KMS-11 (cell line): ENCODE measurements around the gene PCED1B.

Experiments
- H2AFZ ChIP-seq: fragments of 200-600 bp; sonication (generic); 2 replicates; pipeline ENCODE4 v1.6.1; 2016; ENCODE audit warnings: antibody characterized with exemption, mixed run types, low read depth
- H3K27ac ChIP-seq: fragments of 200-600 bp; sonication (generic); 2 replicates; pipeline ENCODE4 v1.6.1; 2016; ENCODE audit warnings: mild to moderate bottlenecking, mixed run types
- H3K27me3 ChIP-seq: fragments of 200-600 bp; sonication (generic); 2 replicates; pipeline ENCODE4 v1.6.1; 2017; ENCODE audit warnings: mild to moderate bottlenecking, low read depth, mixed run types, moderate library complexity; ENCODE audit not compliant: insufficient read depth
- H3K36me3 ChIP-seq: fragments of 200-600 bp; sonication (generic); 2 replicates; pipeline ENCODE4 v1.6.1; 2017; ENCODE audit warnings: mild to moderate bottlenecking, mixed run types; ENCODE audit not compliant: insufficient read depth
- H3K4me1 ChIP-seq: fragments of 200-600 bp; sonication (generic); 2 replicates; pipeline ENCODE4 v1.6.1; 2016; ENCODE audit warnings: mild to moderate bottlenecking, low read depth, mixed run types; ENCODE audit not compliant: poor library complexity, severe bottlenecking
- H3K4me2 ChIP-seq: fragments of 200-600 bp; sonication (generic); 2 replicates; pipeline ENCODE4 v1.7.0; 2016; ENCODE audit warnings: mild to moderate bottlenecking, mixed run types
- H3K4me3 ChIP-seq: fragments of 200-600 bp; sonication (generic); IDR thresholded peaks from 2 replicates; pipeline ENCODE4 v1.6.1; 2017; ENCODE audit warnings: low read depth, low read length, mixed read lengths; ENCODE audit not compliant: insufficient read depth
- H3K79me2 ChIP-seq: fragments of 200-600 bp; sonication (generic); 2 replicates; pipeline ENCODE4 v1.6.1; 2016; ENCODE audit warnings: low read depth, mixed run types; ENCODE audit not compliant: insufficient read depth
- H3K9ac ChIP-seq: fragments of 200-600 bp; sonication (generic); 2 replicates; pipeline ENCODE4 v1.6.1; 2016; ENCODE audit warnings: mild to moderate bottlenecking, mixed run types
- H4K20me1 ChIP-seq: fragments of 200-600 bp; sonication (generic); 2 replicates; pipeline ENCODE4 v1.6.1; 2016; ENCODE audit warnings: mild to moderate bottlenecking, mixed run types; ENCODE audit not compliant: insufficient read depth
- CTCF ChIP-seq: fragments of 200-600 bp; sonication (generic); conservative IDR thresholded peaks from 2 replicates; pipeline ENCODE4 v1.6.1; 2017; ENCODE audit warnings: low read depth, mild to moderate bottlenecking, antibody characterized with exemption, low read length, moderate library complexity, mixed read lengths

PCED1B gene

GRCh38 chr12:47267571-47267970 is 188.2 kb downstream of the PCED1B start:
- no peak overlapping the region for H2AFZ ChIP-seq
- no peak overlapping the region for H3K4me3 ChIP-seq
- no peak overlapping the region for H3K4me2 ChIP-seq
- H3K4me1 ChIP-seq: peaks cover 6% of the 10 kb centered on the region
- no peak overlapping the region for H3K27ac ChIP-seq
- TF ChIP-seq CTCF: no peak
- H3K79me2 ChIP-seq: no peaks in the 10 kb centered on the region
- no peaks in the 10 kb centered on the region for H3K27me3 ChIP-seq
- H4K20me1 ChIP-seq: no peaks in the 10 kb centered on the region
- H3K9ac ChIP-seq: no peak overlapping the region
- H3K36me3 ChIP-seq: no peaks in the 10 kb centered on the region

GRCh38 chr12:47268501-47269454 is 189.4 kb downstream of the PCED1B start:
- Histone ChIP-seq H3K79me2 (no peaks in the 10 kb centered on the region), H3K27me3 (no peaks in the 10 kb centered on the region), H3K4me2 (no peak overlapping the region), H4K20me1 (no peaks in the 10 kb centered on the region), H3K36me3 (no peaks in the 10 kb centered on the region), H3K9ac (no peak overlapping the region), H2AFZ (no peak overlapping the region), H3K4me1 (peaks cover 6% of the 10 kb centered on the region), H3K4me3 (no peak overlapping the region), H3K27ac (no peak overlapping the region)
- TF ChIP-seq CTCF: no peak

GRCh38 chr12:47269916-47270315 is 190.5 kb downstream of the PCED1B start:
- no peak overlapping the region for H3K27ac ChIP-seq
- no peaks in the 10 kb centered on the region for H3K27me3 ChIP-seq
- H2AFZ ChIP-seq: no peak overlapping the region
- no peak overlapping the region for H3K4me3 ChIP-seq
- no peaks in the 10 kb centered on the region for H3K36me3 ChIP-seq
- no peak for TF ChIP-seq CTCF
- no peaks in the 10 kb centered on the region for H3K79me2 ChIP-seq
- no peak overlapping the region for H3K9ac ChIP-seq
- no peak overlapping the region for H3K4me2 ChIP-seq
- no peaks in the 10 kb centered on the region for H4K20me1 ChIP-seq
- H3K4me1 ChIP-seq: peaks cover 6% of the 10 kb centered on the region

GRCh38 chr12:47270782-47271664 is 191.6 kb downstream of the PCED1B start:
- Histone ChIP-seq H3K4me1 (peaks cover 6% of the 10 kb centered on the region), H3K27ac (no peak overlapping the region), H3K9ac (no peak overlapping the region), H3K27me3 (no peaks in the 10 kb centered on the region), H2AFZ (no peak overlapping the region), H3K4me2 (no peak overlapping the region), H3K36me3 (no peaks in the 10 kb centered on the region), H4K20me1 (no peaks in the 10 kb centered on the region), H3K4me3 (no peak overlapping the region), H3K79me2 (no peaks in the 10 kb centered on the region)
- TF ChIP-seq CTCF: no peak
